ENCODE results near the gene PALLD.

PALLD gene

DNA sequence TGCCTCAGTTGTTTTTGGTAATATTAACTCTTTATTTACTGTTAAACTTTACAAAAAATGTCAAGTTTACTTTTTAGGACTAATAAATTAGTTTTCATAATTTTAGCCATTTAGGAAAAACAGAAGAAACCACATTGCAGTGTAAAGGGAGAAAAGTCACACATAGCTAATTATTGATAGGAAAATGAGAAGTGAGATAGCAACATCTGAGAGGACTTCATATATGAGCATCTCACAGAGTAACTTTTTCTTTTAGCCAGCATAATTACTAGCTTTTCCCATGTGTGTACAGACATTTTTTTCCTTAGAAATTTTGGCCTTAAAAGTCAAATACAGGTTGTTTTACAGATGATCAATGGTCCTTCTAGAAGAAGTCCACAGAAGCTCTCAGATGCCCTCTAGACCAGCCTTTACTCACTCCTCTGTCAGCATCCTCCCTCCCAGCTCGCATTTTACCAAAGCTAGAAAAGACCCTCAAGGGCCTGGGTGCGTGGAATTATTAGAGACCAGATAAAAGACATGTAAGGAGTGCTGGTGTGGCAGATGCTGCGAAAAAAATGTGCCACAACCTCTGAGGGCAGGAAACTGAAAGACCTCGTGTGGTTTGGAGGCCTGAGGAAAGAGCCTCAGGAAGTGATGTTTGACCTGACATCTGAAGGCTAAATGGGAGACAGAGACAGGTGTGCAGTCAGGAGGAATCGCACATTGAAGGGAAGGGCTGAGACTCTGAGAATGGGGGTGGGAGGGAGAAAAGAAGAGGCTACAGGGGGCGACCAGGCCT, 356.3 kb downstream of the PALLD start:
- Histone ChIP-seq H3K4me1 (ENCODE audit: insufficient read depth, low read length) (peaks cover 58% of the 10 kb centered on the region), H3K27me3 (ENCODE audit: insufficient read depth, low read length, poor library complexity) (no peaks in the 10 kb centered on the region), H3K4me2 (ENCODE audit: insufficient read depth, low read length) (0 out of 2 replicates have a peak overlapping the region, but pooled peaks have one; percentile 1), H4K20me1 (ENCODE audit: insufficient read depth, low read length) (no peaks in the 10 kb centered on the region), H3K79me2 (ENCODE audit: insufficient read depth, low read length) (no peaks in the 10 kb centered on the region), H3K9ac (ENCODE audit: low read depth, low read length) (no peak overlapping the region), H2AFZ (ENCODE audit: low read depth, low read length) (no peak overlapping the region), H3K9me3 (ENCODE audit: insufficient read depth, low read length, severe bottlenecking) (no peaks in the 10 kb centered on the region), H3K27ac (ENCODE audit: low read length) (peak overlapping the region; percentile 17), H3K4me3 (ENCODE audit: low read depth in 1 of 2, low read length in 2 of 2) (no peak overlapping the region), H3K36me3 (ENCODE audit: insufficient read depth, low read length) (no peaks in the 10 kb centered on the region)
- no peak for TF ChIP-seq EZH2 (IDR thresholded peaks at IDR 0.05; ENCODE audit: borderline replicate concordance, low read depth, low read length, severe bottlenecking)
- TF ChIP-seq, protein P1, sequence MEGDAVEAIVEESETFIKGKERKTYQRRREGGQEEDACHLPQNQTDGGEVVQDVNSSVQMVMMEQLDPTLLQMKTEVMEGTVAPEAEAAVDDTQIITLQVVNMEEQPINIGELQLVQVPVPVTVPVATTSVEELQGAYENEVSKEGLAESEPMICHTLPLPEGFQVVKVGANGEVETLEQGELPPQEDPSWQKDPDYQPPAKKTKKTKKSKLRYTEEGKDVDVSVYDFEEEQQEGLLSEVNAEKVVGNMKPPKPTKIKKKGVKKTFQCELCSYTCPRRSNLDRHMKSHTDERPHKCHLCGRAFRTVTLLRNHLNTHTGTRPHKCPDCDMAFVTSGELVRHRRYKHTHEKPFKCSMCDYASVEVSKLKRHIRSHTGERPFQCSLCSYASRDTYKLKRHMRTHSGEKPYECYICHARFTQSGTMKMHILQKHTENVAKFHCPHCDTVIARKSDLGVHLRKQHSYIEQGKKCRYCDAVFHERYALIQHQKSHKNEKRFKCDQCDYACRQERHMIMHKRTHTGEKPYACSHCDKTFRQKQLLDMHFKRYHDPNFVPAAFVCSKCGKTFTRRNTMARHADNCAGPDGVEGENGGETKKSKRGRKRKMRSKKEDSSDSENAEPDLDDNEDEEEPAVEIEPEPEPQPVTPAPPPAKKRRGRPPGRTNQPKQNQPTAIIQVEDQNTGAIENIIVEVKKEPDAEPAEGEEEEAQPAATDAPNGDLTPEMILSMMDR (IDR thresholded peaks at IDR 0.05; ENCODE audit: borderline replicate concordance, extremely low read depth, low read length, poor library complexity, severe bottlenecking): no peak
- peak; percentile 81 for ATAC-seq (ENCODE audit: insufficient read depth, low read depth)
- peak; percentile 58 for DNase-seq

DNA sequence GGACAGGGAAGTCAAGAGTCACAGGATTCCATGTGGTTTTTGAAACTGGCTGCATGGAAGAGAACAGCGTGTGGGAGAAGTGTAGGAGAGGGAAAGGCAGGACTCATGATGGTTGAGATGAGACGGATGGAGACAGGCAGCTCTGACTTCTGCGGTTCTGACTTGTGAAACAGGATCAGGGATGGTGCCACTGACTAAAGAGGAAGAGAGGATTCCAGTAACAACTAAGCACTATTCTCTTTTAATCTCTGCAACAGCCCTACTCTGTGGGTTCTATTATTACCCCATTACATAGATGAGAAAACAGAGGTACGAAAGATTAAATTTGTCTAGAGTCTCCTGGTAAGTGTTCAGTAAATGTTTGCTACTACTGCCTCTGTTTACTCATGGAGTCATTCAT, 356.9 kb downstream of the PALLD start:
- Histone ChIP-seq H3K79me2 (ENCODE audit: insufficient read depth, low read length) (no peaks in the 10 kb centered on the region), H3K27ac (ENCODE audit: low read length) (no peak overlapping the region; the same call in 1 of the 2 replicates)
- ATAC-seq (ENCODE audit: insufficient read depth, low read depth): peak; percentile 29; the same call in 2 of the 3 replicates

DNA sequence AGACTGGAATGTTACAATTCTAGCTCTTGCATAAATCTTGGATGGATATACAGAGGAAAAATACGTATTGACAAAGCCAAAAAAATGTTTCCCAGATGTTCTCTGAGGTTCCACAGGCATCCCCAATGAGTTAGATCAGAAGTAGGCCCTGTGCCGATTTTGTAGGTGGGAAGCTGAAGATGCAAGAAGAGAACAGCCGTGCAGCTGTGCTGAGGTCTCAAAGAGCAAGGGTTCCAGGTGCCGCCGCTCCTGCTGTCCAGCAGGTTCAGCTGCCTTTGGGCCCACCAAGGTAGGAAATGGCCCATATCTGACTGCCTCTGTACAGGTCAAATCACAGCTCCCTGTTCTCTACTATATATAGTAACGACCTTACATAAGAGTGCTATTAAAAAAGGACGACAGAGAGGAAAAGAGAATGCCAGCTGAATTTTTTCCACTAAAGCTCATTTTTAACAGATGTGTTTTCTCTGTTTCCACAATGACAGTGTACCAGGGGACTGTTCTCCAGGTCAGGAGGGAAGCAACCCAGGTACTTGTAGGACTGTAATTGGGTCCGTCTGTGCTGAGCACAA, 357.6 kb downstream of the PALLD start:
- no peak overlapping the region for H2AFZ ChIP-seq (ENCODE audit: low read depth, low read length)
- TF ChIP-seq EZH2 (IDR thresholded peaks at IDR 0.05; ENCODE audit: borderline replicate concordance, low read depth, low read length, severe bottlenecking): no peak
- TF ChIP-seq, protein P1 (IDR thresholded peaks at IDR 0.05; ENCODE audit: borderline replicate concordance, extremely low read depth, low read length, poor library complexity, severe bottlenecking): no peak
- no peak overlapping the region for H3K4me3 ChIP-seq (ENCODE audit: low read depth in 1 of 2, low read length in 2 of 2)
- H4K20me1 ChIP-seq (ENCODE audit: insufficient read depth, low read length): no peaks in the 10 kb centered on the region
- ATAC-seq (ENCODE audit: insufficient read depth, low read depth): no peak
- H3K9ac ChIP-seq (ENCODE audit: low read depth, low read length): no peak overlapping the region
- no peak for DNase-seq
- no peaks in the 10 kb centered on the region for H3K27me3 ChIP-seq (ENCODE audit: insufficient read depth, low read length, poor library complexity)
- no peaks in the 10 kb centered on the region for H3K36me3 ChIP-seq (ENCODE audit: insufficient read depth, low read length)
- H3K27ac ChIP-seq (ENCODE audit: low read length): no peak overlapping the region
- no peaks in the 10 kb centered on the region for H3K9me3 ChIP-seq (ENCODE audit: insufficient read depth, low read length, severe bottlenecking)
- no peaks in the 10 kb centered on the region for H3K79me2 ChIP-seq (ENCODE audit: insufficient read depth, low read length)
- peaks cover 45% of the 10 kb centered on the region for H3K4me1 ChIP-seq (ENCODE audit: insufficient read depth, low read length)
- no peak overlapping the region for H3K4me2 ChIP-seq (ENCODE audit: insufficient read depth, low read length)

More for the DNA sequence above, 356.9 kb downstream of the PALLD start:
- no peak overlapping the region for H3K9ac ChIP-seq (ENCODE audit: low read depth, low read length)
- no peak overlapping the region for H3K4me3 ChIP-seq (ENCODE audit: low read depth in 1 of 2, low read length in 2 of 2)
- no peaks in the 10 kb centered on the region for H3K27me3 ChIP-seq (ENCODE audit: insufficient read depth, low read length, poor library complexity)
- H3K9me3 ChIP-seq (ENCODE audit: insufficient read depth, low read length, severe bottlenecking): no peaks in the 10 kb centered on the region
- no peak overlapping the region for H2AFZ ChIP-seq (ENCODE audit: low read depth, low read length)
- TF ChIP-seq EZH2 (IDR thresholded peaks at IDR 0.05; ENCODE audit: borderline replicate concordance, low read depth, low read length, severe bottlenecking): no peak
- TF ChIP-seq, protein P1 (IDR thresholded peaks at IDR 0.05; ENCODE audit: borderline replicate concordance, extremely low read depth, low read length, poor library complexity, severe bottlenecking): no peak
- no peak for DNase-seq
- no peaks in the 10 kb centered on the region for H3K36me3 ChIP-seq (ENCODE audit: insufficient read depth, low read length)
- H4K20me1 ChIP-seq (ENCODE audit: insufficient read depth, low read length): no peaks in the 10 kb centered on the region
- 0 out of 2 replicates have a peak overlapping the region, but pooled peaks have one; percentile 1 for H3K4me2 ChIP-seq (ENCODE audit: insufficient read depth, low read length)
- H3K4me1 ChIP-seq (ENCODE audit: insufficient read depth, low read length): peaks cover 52% of the 10 kb centered on the region
